ENCODE measurements around the gene CLSTN2. TPM values are rescaled to one million over a fixed set of nuclear protein-coding genes. Genes with fewer than 3 reads are reported as not detected.

Gene CLSTN2
- total RNA-seq, 4 donors from 2014 or later = 19.5 to 66.7 (median 42.5) TPM

DNA sequence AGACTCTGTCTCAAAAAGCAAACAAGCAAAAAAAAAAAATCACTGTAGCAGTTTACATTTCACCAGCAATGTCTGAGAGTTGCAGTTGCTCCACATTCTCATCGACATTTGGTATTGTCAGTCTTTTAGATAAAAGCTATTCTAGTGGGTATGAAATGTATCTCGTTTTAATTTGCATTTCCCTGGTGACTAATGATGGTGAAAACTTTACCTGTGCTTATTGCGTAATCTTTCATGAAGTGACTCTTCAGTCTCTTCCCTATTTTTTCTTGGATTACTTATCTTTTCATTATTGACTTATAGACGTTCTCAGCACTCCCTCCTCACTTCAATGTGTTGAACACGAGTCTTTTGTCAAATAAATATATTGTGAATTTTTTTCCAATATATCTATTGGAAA is 37.2 kb upstream of the CLSTN2 start:
- TF ChIP-seq, protein P1, sequence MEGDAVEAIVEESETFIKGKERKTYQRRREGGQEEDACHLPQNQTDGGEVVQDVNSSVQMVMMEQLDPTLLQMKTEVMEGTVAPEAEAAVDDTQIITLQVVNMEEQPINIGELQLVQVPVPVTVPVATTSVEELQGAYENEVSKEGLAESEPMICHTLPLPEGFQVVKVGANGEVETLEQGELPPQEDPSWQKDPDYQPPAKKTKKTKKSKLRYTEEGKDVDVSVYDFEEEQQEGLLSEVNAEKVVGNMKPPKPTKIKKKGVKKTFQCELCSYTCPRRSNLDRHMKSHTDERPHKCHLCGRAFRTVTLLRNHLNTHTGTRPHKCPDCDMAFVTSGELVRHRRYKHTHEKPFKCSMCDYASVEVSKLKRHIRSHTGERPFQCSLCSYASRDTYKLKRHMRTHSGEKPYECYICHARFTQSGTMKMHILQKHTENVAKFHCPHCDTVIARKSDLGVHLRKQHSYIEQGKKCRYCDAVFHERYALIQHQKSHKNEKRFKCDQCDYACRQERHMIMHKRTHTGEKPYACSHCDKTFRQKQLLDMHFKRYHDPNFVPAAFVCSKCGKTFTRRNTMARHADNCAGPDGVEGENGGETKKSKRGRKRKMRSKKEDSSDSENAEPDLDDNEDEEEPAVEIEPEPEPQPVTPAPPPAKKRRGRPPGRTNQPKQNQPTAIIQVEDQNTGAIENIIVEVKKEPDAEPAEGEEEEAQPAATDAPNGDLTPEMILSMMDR (IDR thresholded peaks at IDR 0.05; ENCODE audit: low read depth) = no peak

DNA sequence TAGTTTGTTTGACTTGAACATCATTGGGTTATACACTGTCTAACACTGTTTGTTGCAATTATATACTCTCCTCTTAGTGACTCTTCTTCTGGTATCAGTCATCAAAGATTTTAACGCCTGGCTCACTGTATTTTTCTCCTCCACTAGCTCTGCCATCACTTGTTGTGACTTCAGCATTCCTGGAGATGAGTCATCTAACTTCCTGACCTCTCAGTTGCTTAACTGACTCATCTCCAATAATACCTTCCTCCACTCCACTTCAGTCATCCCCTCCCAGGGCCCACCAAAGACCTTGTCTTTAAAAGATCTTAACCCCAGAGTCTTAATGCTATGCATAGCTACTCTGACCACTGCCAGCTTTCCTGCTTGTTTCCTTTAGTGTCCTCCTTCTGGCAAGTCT is 28.6 kb upstream of the CLSTN2 start:
- TF ChIP-seq, protein P1 (IDR thresholded peaks at IDR 0.05; ENCODE audit: low read depth) = no peak

DNA sequence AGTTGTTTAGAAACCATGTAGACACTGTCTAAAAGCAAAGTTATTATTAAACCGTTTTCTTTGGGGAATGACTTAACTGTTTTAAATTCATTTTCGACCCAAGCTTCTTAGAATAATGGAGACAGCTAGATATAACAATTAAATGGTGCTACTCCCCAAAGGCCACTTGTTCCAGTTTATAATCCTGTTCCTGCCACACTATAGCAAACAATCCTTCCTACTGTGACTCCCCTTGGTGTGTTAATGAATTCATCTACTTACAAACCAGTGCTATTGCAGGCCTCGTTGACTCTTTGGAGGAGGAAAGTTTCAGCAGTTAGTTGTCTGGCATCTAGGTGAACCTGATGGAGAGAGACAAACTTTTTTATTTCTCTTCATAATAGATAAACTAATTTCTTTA is 25.2 kb upstream of the CLSTN2 start:
- TF ChIP-seq, protein P1 (IDR thresholded peaks at IDR 0.05; ENCODE audit: low read depth) = no peak

DNA sequence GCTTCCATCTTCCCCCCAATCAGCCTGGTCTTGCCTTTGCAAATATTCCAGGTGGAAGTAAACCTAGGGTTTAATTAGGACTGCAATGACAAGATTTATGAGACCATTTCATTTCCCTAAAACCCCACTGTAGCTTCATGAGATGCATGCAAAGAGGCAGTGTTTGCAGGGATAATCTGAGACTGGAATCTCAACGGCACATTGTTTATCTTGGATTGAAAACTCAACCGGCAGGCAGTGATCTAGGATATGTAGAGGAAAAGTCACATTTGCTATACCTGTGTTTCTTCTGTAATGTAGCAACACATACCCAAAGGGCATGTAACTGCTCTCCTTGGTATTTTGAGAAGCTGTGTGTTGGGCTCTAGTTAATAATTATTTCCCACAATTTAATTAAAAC is 18.7 kb upstream of the CLSTN2 start:
- TF ChIP-seq, protein P1 (IDR thresholded peaks at IDR 0.05; ENCODE audit: low read depth) = no peak

DNA sequence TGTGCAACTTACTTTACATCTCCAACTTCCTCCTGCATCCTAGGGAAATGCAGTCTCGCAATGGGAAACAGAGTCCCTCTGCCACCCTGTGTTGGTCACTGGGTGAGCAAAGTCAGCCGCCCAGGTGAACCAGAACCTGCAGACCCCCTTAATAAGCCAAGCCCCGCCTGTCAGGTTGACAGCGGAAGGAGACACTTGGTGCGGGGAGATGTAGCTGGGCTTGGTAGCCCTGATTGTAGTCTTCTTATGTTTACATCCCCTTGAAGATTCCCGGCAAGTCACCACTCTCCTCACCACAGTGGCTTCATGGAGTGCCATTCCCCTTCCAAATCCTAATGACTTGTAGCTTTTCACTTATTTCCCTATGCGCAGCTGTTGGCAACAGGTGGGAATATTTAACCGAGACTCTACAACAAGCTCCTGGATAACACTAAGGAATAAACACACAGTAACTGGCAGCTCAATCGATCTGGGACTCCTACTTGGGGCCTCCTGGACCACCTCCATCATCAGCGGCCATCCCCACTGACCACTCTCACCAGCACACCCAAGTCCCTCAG is 17.7 kb upstream of the CLSTN2 start:
- TF ChIP-seq, protein P1 (IDR thresholded peaks at IDR 0.05; ENCODE audit: low read depth) = no peak

DNA sequence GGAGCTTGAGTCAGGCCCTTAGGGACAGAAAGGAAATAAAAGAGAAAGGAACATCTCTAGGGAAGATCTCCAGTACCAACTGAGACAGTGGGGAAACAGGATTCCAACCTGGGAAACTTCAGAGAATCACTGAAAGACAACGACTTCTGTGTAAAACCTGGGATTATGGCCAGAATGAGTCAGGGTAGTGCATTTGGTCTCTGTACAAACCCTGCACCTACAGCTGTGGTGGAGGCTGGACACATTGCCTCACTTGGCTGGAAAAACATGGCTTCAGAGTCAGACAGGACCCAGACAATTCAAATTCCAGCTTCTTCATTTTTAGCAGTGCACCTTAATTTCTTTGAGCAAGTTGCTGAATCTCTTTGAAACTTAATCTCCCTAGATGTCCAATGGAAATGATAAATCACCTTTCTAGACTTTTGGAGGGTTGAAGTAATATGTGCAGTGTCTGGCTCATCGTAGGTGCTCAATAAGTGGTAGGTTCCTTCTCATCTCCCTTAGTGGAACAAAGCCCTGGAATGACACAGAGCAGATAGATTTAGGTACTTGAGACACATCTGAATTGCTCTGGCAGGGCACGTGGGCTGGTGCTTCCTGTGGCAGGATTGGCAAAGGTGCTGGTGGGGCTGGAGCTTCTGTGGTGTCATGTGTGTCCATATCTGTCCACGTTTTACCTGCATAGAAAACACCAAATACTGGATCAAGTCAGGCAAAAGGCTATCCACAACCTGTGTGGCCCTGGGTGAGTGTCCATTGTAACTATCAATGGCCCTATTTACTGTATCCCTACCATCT is 6.1 kb upstream of the CLSTN2 start:
- TF ChIP-seq, protein P1 (IDR thresholded peaks at IDR 0.05; ENCODE audit: low read depth) = no peak

DNA sequence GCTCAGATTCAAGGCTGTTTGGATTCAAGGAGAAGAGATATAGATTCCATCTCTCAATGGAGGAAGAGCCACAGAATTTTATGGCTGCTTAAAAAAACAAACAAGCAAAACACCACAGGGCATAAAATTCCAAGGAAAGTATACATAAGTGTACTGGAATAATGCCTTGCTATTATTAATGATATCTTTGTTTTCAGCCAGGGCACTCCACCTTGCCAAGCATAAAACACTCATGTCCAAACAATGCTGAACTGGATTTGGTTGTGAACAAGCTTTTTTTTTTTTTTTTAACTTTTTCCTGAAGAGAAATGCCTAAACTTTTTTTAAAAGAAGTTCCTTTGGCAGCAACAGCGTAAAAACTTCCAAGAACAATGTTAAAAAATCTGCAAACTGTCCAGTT is 4.8 kb upstream of the CLSTN2 start:
- TF ChIP-seq, protein P1 (IDR thresholded peaks at IDR 0.05; ENCODE audit: low read depth) = no peak

All from subcutaneous adipose tissue (tissue), 4 donors.